Sciatic nerve (tissue), 2 donors: Measurements from ENCODE around the gene IFNA17. TPM values are rescaled to one million over a fixed set of nuclear protein-coding genes. Genes with fewer than 3 reads are reported as not detected.
"Not testable (repeated sequence)": the region's sequence is repeated elsewhere in the genome, so short reads cannot be mapped to it uniquely, and the experiment has no call there.

Experiments
- ATAC-seq: fragments of 200-7000 bp; cut with Tn5 transposase; one replicate; pipeline ENCODE4 v1.9.1; 2020; ENCODE audit warnings: mild to moderate bottlenecking, moderate library complexity
- DNase-seq: peaks from one replicate; pipeline ENCODE4 v3.0.0-alpha.2; 2020; ENCODE audit warnings: low spot score
- intact Hi-C: fragments of 100-400 bp; cut with DNase I; formaldehyde crosslinking; loops from one replicate; pipeline ENCODE4 v1.14.2; 2022
- total RNA-seq: library from RNA; stranded (reverse); fragmentation: NEBNext Ultra II Directional; extraction: Animal tissue kit (Norgen Biotek cat#: 25700); gene quantifications from one replicate; pipeline ENCODE4 v1.2.1, GENCODE V29; 2021
- donor health status: DM: no; HTN: no; CAD: no.
- donor health status: DM: no; HTN: no; CAD: no.

The IFNA17 gene
- total RNA-seq = not detected

GRCh38 chr9:21228122-21228521, at the start of gene IFNA17:
TSS of gene IFNA17 (minus strand) at chr9:21228222. CDS start at chr9:21228173, 49 bp downstream.
- no peak for ATAC-seq
- no peak for DNase-seq
- intact Hi-C loops = no loop called here

DNA sequence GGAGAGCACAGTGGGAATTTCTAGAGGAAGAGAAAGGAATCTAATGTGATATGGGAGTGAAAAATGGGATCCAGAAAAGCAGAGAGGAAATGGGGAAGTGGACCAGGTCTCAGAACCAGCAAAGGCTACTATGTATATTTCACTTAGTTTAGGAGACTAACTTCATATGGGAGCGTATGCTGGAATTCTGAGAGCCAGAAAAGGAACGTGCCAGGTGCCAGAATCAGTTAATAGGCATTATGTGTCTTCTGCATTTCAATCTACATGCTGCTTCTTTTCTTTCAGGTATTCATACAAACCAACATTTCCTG, 40.3 kb upstream of the IFNA17 start:
- ATAC-seq (no peak), DNase-seq (no peak)
- intact Hi-C loops = no loop called here

DNA sequence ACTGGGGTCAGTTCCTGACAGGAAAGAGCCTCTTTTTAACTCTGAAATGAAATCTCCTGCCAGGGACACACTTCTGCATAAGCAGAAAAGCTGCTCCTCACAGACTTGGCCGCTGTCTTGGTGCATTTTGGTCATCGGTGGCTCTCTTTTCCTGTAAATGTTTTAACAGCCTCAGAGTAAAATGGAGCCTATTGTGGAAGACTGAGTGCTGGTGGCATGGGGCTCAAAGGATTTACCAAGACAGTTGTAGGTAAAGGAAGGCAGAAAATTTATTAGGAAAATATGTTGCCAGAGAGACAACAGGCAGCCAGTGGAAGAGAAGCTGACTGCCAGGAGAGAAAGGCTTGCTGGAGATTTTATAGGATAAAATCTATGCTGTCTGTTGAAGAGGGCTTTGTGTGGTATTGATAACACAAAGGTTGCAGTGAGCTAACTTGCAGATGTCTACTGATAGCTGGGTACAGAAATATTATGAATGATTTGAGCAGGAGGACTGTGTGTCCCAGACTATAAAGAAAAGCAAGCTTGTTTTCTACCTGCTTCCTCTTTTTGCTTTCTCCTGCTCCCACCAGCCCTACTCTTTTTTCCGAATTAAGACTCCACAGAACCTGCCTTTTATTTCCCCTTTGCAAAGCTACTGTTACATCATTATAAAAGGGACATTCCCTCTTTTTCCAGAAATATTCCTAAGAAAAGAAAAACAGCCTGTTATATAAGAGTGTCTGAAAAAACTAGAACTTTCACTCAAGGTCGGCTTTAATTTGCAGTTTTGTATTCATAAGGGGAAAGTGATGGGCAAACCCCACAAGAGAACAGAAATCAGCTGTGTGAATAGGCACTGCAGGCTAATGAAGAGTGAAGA, 39.7 kb upstream of the IFNA17 start:
- DNase-seq (no peak), ATAC-seq (no peak)
- intact Hi-C loops = no loop called here

GRCh38 chr9:21266733-21267484, 38.9 kb upstream of the IFNA17 start:
- DNase-seq (no peak), ATAC-seq (no peak)
- intact Hi-C loops = no loop called here

GRCh38 chr9:21265421-21266189, 37.6 kb upstream of the IFNA17 start:
- ATAC-seq (no peak), DNase-seq (no peak)
- intact Hi-C loops = no loop called here

- DNase-seq (no peak), ATAC-seq (no peak)
- intact Hi-C loops = no loop called here
Observed at GRCh38 chr9:21255538-21256212, 27.7 kb upstream of the IFNA17 start.

- intact Hi-C loops = no loop called here
- DNase-seq (peak; percentile 61), ATAC-seq (peak; percentile 85)
Observed at GRCh38 chr9:21252721-21253547, 24.9 kb upstream of the IFNA17 start.

DNA sequence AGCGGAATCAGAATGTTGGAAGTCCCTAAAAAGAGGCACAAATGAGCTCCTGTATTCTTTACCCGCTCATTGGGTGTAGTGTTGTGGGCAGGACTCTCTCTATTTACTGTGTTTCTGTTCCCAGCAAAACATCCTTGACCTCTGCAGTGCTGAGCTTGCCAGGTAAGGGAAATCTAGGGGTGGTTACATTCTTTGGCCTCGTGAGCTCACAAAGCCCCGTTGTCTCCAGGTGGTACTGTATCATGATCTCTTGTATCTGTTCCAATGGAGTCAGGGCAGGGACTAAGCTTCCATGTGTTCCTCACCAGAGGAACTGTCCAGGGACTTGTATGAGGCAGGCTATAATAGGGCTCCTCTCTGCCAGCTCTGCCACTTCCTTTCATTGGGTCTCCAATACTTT, 23.6 kb upstream of the IFNA17 start:
- intact Hi-C loops = no loop called here
- DNase-seq = no peak
- no peak for ATAC-seq

- intact Hi-C loops = no loop called here
- ATAC-seq = no peak
- no peak for DNase-seq
Observed at GRCh38 chr9:21251190-21251589, 23.2 kb upstream of the IFNA17 start.

GRCh38 chr9:21244836-21245235, 16.8 kb upstream of the IFNA17 start:
- no peak for ATAC-seq
- intact Hi-C loops = no loop called here
- no peak for DNase-seq

DNA sequence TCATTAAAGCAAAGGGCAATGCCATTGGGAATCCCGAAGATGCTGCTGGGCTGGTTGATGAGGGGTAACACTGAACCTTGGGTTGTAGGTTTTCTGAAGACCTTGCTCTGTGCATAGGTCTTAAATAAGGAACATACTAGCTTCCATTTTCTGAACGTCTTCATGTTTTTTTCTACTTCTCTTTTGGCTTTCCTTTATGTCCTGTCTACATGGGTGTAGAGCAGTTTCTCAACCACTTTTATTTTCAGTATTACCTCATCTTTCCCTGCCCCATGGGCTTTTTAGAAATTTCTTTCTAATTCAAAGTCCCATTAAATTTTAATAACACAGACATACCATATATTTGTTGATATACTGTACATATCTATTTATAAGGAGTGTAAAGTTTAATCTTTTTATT, 11.9 kb upstream of the IFNA17 start, which contains the start of gene IFNA14:
TSS of gene IFNA14 (minus strand) at position 95 of the 400 bp plus-strand sequence. CDS start at position 25, 70 bp downstream.
- DNase-seq = no peak
- ATAC-seq = no peak
- intact Hi-C loops = no loop called here

DNA sequence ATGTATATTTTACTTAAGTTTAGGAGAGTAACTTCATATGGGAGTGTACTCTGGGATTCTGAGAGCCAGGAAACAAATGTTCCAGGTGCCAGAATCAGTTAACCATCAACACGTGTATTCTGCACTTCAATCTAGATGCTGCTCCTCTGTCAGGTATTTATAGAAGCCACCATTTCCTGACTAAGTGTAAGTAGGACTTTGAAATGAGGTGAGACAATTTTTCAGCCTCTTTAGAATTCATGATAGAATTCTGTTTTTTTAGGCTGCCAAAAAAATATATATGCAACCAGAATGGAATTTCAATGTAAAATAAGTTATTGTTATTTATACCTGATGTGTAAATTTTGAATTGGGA, 8.3 kb upstream of the IFNA17 start:
- DNase-seq, intact Hi-C loops, ATAC-seq: not testable (repeated sequence)

- DNase-seq, intact Hi-C loops: not testable (repeated sequence)
- peak; percentile 75 for ATAC-seq
Observed at GRCh38 chr9:21235468-21236359, 7.7 kb upstream of the IFNA17 start.

DNA sequence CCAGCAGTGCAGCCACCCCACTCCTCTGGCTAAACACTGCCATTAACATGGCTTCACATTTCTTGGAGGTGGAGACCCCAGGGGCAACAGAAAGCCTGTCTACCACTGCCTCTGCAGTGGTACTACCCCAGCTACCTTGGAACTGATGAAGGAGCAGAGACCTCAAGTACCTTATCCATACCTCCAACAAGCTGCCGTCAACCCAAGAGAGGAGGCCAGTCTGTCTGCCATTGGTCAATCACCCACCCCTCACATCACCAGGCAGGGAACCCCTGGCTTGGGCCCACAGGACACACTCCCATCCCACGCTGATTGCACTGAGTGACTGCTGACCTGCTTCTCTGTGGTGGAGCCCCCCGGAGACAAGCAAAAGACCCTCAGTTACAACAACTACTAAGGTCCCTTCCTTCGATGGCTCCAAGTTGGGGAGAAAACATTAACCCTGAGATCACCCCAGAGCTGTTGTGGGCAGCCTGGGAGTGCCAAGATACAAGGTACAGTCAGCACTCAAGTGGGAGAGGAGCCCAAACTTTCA, 6.2 kb upstream of the IFNA17 start:
- no peak for DNase-seq
- intact Hi-C loops = no loop called here
- ATAC-seq = no peak

DNA sequence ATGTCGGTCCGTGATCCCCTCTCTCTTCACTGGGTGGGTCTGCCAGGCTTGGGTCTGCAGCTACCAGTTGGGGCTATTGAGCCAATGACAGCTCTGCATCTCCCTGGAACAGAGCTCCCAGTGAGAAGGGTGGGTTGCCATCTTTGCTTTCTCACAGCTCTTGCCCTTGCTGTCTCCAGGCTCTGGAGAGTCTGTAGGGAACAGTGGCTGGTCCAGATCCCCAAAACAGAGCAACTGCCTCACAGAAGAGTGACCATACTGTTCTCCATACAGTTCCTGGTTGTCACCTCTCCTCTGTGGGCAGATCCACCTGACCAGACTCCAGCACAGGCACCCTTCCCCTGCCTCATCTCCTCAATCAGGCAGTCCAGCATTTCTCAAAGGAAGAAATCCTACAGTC, 5.2 kb upstream of the IFNA17 start:
- DNase-seq (no peak), ATAC-seq (no peak)
- intact Hi-C loops = no loop called here

DNA sequence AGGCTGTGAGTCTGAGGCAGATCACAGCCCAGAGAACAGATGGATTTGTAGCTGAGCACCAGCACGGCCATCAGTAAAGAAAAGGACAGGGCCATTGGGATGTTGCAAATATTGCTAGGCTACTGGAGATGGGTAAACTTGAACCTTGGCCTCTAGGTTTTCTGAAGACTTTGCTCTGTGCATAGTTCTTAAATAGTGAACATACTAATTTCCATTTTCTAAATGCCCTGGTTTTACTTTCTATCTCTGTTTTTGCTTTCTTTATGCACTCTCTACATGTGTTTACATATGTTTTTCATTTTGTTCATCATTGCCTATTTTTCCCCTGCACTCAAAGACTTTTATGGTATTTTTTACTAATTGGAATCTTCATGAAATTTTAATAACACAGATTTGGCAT, 10.8 kb downstream of the IFNA17 start, which contains the start of gene IFNA16:
TSS of gene IFNA16 (minus strand) at position 101 of the 400 bp plus-strand sequence. CDS start at position 95, 6 bp downstream.
- intact Hi-C loops, DNase-seq: not testable (repeated sequence)

More for the DNA sequence above, 10.8 kb downstream of the IFNA17 start, which contains the start of gene IFNA16:
- not testable (repeated sequence) for ATAC-seq
